LNCAP (cell line): ENCODE results near the gene HEYL.

Source experiments
- TF ChIP-seq, protein P1 (sequence below): fragments of 450-650 bp; IDR thresholded peaks from 2 replicates; pipeline ENCODE4 v1.5.1; 2017; ENCODE audit warnings: mild to moderate bottlenecking

The HEYL gene

GRCh38 chr1:39620659-39621165 lies 18.7 kb downstream of the HEYL start:
- TF ChIP-seq, protein P1, sequence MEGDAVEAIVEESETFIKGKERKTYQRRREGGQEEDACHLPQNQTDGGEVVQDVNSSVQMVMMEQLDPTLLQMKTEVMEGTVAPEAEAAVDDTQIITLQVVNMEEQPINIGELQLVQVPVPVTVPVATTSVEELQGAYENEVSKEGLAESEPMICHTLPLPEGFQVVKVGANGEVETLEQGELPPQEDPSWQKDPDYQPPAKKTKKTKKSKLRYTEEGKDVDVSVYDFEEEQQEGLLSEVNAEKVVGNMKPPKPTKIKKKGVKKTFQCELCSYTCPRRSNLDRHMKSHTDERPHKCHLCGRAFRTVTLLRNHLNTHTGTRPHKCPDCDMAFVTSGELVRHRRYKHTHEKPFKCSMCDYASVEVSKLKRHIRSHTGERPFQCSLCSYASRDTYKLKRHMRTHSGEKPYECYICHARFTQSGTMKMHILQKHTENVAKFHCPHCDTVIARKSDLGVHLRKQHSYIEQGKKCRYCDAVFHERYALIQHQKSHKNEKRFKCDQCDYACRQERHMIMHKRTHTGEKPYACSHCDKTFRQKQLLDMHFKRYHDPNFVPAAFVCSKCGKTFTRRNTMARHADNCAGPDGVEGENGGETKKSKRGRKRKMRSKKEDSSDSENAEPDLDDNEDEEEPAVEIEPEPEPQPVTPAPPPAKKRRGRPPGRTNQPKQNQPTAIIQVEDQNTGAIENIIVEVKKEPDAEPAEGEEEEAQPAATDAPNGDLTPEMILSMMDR, result no peak

DNA sequence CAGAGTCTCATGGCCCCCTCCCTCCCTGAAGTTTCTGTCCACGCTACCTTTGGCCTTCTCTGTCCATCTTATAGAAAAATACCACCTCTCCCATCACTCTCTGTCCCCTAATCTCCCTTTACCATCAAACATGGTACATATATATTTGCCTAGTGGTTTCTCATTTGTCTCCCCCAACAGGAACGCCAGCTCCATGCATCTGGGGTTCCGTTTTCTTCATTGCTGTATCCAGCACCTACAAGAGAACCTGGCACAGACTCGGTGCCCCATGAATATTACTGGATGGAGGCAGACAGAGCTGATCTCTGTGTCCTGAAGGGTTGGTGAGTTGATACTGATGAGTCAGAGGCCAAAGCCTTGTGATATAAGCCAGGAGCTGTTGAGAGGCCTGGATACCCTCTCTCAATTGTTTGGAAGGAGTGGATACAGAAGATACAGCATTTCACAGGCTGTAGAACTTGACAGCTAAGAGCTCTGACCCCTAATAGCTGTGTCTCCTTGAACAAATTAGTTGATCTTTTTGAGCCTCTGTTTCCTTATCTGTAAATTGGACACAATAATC lies 21.9 kb downstream of the HEYL start:
- TF ChIP-seq, protein P1, result no peak

GRCh38 chr1:39615086-39615673 lies 24.3 kb downstream of the HEYL start:
- TF ChIP-seq, protein P1, result no peak

DNA sequence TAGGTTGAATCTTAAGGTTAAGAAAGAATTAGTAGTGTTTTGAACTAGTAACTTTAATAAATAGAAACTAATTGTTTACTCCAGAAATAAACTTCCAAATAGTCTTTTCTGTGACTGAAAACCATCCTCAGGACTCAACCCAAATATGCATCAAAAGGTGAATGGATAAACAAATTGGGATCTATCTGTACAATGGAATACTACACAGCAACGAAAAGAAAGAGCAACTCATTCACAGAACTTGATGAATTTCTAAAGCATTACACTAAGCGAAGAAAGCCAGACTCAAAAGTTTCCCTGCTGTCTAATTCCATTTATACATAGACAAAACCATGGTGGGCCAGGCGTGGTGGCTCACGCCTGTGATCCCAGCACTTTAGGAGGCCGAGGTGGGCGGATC lies 25.0 kb downstream of the HEYL start:
- TF ChIP-seq, protein P1, result no peak

DNA sequence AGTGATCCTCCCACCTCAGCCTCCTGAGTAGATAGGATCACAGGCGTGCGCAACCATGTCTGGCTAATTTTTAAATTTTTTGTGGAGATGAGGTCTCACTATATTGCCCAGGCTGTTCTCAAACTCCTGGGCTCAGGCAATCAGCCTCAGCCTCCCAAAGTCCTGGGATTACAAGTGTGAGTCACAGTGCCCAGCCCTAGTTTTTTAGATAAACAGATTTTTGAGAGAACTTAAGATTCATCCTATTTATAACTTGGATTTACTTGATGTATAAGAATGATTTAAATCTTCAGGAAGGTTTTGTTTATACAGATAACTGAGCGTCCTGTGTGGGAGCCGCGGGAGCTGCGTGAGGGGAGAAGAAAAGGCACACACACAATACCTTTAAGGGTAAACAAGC lies 26.2 kb downstream of the HEYL start:
- TF ChIP-seq, protein P1, result no peak

GRCh38 chr1:39609618-39610331 lies 29.7 kb downstream of the HEYL start:
- TF ChIP-seq, protein P1, result no peak

DNA sequence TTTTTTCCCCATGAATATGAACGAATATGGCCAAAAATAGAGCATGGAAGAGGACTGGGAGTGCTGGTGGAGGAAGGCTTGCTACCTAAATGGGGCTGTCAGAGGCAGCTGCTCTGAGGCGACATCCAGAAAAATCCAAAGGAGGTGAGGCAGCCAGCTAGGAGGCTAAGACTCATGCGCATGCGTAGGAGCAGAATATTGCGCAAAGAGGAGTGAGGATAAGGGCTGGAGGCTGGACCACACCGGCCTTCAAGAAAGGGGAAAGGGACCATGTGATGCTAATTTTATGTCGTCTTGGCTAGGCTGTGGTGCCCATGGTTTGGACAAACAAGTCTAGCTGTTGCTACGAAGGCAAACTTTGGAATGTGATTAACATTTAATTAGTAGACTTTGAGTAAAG lies 30.5 kb downstream of the HEYL start:
- TF ChIP-seq, protein P1, result no peak
